Right lobe of liver (tissue), 6 donors: Measurements from ENCODE around the gene ZNF592. TPM values are rescaled to one million over a fixed set of nuclear protein-coding genes. Genes with fewer than 3 reads are reported as not detected.

Source experiments
- ATAC-seq, 4 donors: fragments of 200-7000 bp; cut with Tn5 transposase; one replicate each; pipeline ENCODE4 v1.9.1; 2020; ENCODE audit warnings: mild to moderate bottlenecking in 4 of 4, moderate library complexity in 4 of 4
- DNase-seq, 3 donors: peaks; one replicate each; pipeline ENCODE4 v3.0.0-alpha.2; 2020
- H3K27ac ChIP-seq, 3 donors: fragments of 200-600 bp; one replicate each; pipeline ENCODE4 v1.8.0; 2022
- H3K27me3 ChIP-seq, 2 donors: fragments of 200-600 bp; one replicate each; pipeline ENCODE4 v1.8.0; 2022
- H3K36me3 ChIP-seq, 4 donors: fragments of 200-600 bp; sonication (generic) in 1 of 4; one replicate each; pipeline versions ENCODE4 v1.5.1 to v1.8.0; 2017 to 2022; ENCODE audit warnings: control low read depth in 1 of 4
- H3K4me1 ChIP-seq, 4 donors: fragments of 200-600 bp; sonication (generic) in 1 of 4; one replicate each; pipeline versions ENCODE4 v1.5.1 to v1.8.0; 2017 to 2022; ENCODE audit warnings: control low read depth in 1 of 4
- H3K4me3 ChIP-seq, 3 donors: fragments of 200-600 bp; one replicate each; pipeline ENCODE4 v1.8.0; 2022
- H3K9me3 ChIP-seq, 4 donors: fragments of 200-600 bp; sonication (generic) in 1 of 4; one replicate each; pipeline versions ENCODE4 v1.5.1 to v1.8.0; 2017 to 2022; ENCODE audit warnings: control low read depth in 1 of 4
- CTCF ChIP-seq, 4 donors: fragments of 200-600 bp in 3 of 4; fragments of 450-650 bp in 1 of 4; IDR thresholded peaks; one replicate each; pipeline versions ENCODE4 v1.5.1 to v1.8.0; 2016 to 2022; ENCODE audit warnings: antibody characterized with exemption in 4 of 4, mild to moderate bottlenecking in 2 of 4
- POLR2A ChIP-seq: fragments of 450-650 bp; IDR thresholded peaks from one replicate; pipeline ENCODE4 v1.6.1; 2017; ENCODE audit warnings: antibody characterized with exemption, mild to moderate bottlenecking
- WGBS: methylation state at CpG from one replicate; pipeline ENCODE4 v1.1.6; 2018; ENCODE audit warnings: low coverage, low lambda C conversion rate; ENCODE audit not compliant: insufficient coverage; ENCODE audit errors: missing lambda C conversion rate; 5-methylcytosine and 5-hydroxymethylcytosine counted together
- intact Hi-C, 2 donors: fragments of 100-400 bp; cut with DNase I; formaldehyde crosslinking; loops; one replicate each; pipeline versions ENCODE4 v1.11.2 to v1.14.1; 2022
- total RNA-seq, 6 experiments: library from RNA; depleted of rRNA in 2 of 6; stranded (reverse); fragments of >200 nt in 2 of 6; fragmentation: NEBNext Ultra II Directional in 3 of 6; extraction: Animal tissue kit (Norgen Biotek cat#: 25700) in 3 of 6; gene quantifications; one replicate each; pipeline versions ENCODE4 v1.1.0 to v1.2.4, GENCODE V29; 2016 to 2023
- donor health status: DM: no; HTN: yes; CAD: no.
- donor health status: DM: no; HTN: no; CAD: no.
- donor health status: DM: no; HTN: no; CAD: no.
- donor health status: DM: no; HTN: yes; CAD: no.
- donor health status: DM: no; HTN: yes; CAD: no.

The ZNF592 gene
- total RNA-seq, 6 experiments from 2014 or later, result 10.8 to 13.2 (median 12.1) TPM

- no peaks in the 10 kb centered on the region for H3K27me3 ChIP-seq
- H3K36me3 ChIP-seq, result no peaks in the 10 kb centered on the region
- peaks cover 0 to 6% (median 0%) of the 10 kb centered on the region in 4 donors for H3K4me1 ChIP-seq
- DNase-seq (no peak), ATAC-seq (no peak)
- no peaks in the 10 kb centered on the region for H3K9me3 ChIP-seq
- TF ChIP-seq CTCF (IDR thresholded peaks at IDR 0.05) (no peak), POLR2A (no peak)
- intact Hi-C loops, result no loop called here
- no peak overlapping the region for H3K27ac ChIP-seq
- no peak overlapping the region for H3K4me3 ChIP-seq
- WGBS, result 88% methylated on average over 2 of the region's 2 CpGs
Measured at GRCh38 chr15:84737005-84737404, 11.4 kb upstream of the ZNF592 start.

GRCh38 chr15:84740691-84741090 is 7.7 kb upstream of the ZNF592 start:
- 95% methylated on average over 3 of the region's 4 CpGs for WGBS
- Histone ChIP-seq H3K36me3 (no peaks in the 10 kb centered on the region), H3K27me3 (no peaks in the 10 kb centered on the region), H3K27ac (no peak overlapping the region), H3K4me3 (no peak overlapping the region), H3K9me3 (no peaks in the 10 kb centered on the region), H3K4me1 (peaks cover 0 to 6% (median 0%) of the 10 kb centered on the region in 4 donors)
- intact Hi-C loops, result no loop called here
- TF ChIP-seq CTCF (IDR thresholded peaks at IDR 0.05), result no peak
- TF ChIP-seq POLR2A, result no peak
- DNase-seq, result no peak
- ATAC-seq, result no peak

- TF ChIP-seq CTCF (IDR thresholded peaks at IDR 0.05) (no peak), POLR2A (no peak)
- intact Hi-C loops, result no loop called here
- DNase-seq (no peak), ATAC-seq (peak; percentile 28 to 64 (median 40))
- H3K36me3 ChIP-seq, result no peaks in the 10 kb centered on the region
- H3K27me3 ChIP-seq, result no peaks in the 10 kb centered on the region
- peaks cover 0 to 6% (median 0%) of the 10 kb centered on the region in 4 donors for H3K4me1 ChIP-seq
- H3K9me3 ChIP-seq, result no peaks in the 10 kb centered on the region
- no peak overlapping the region for H3K27ac ChIP-seq
- WGBS, result 65% methylated on average over 2 of the region's 2 CpGs
- H3K4me3 ChIP-seq, result no peak overlapping the region
Measured at GRCh38 chr15:84741121-84741520, 7.3 kb upstream of the ZNF592 start.

- DNase-seq (peak; percentile 82 to 90 (median 89)), ATAC-seq (peak; percentile 56 to 70 (median 68))
- peaks cover 0 to 43% (median 13%) of the 10 kb centered on the region in 4 donors for H3K4me1 ChIP-seq
- H3K9me3 ChIP-seq, result no peaks in the 10 kb centered on the region
- no peaks in the 10 kb centered on the region for H3K27me3 ChIP-seq
- intact Hi-C loops, result no loop called here
- peak overlapping the region; percentile 95 to 99 (median 99) for H3K27ac ChIP-seq
- no peak for TF ChIP-seq CTCF (IDR thresholded peaks at IDR 0.05)
- peak; percentile 68 for TF ChIP-seq POLR2A
- H3K4me3 ChIP-seq, result peak overlapping the region; percentile 55 to 84 (median 78)
- no peaks in the 10 kb centered on the region for H3K36me3 ChIP-seq
- under 1% methylated on average over 22 of the region's 46 CpGs for WGBS
Measured at GRCh38 chr15:84747416-84748273, 747 bp upstream of the ZNF592 start.
